ENCODE data around the gene NEB.
A peak's percentile ranks its signal among the peaks of the same experiment; 100 is the strongest.

The NEB gene

DNA sequence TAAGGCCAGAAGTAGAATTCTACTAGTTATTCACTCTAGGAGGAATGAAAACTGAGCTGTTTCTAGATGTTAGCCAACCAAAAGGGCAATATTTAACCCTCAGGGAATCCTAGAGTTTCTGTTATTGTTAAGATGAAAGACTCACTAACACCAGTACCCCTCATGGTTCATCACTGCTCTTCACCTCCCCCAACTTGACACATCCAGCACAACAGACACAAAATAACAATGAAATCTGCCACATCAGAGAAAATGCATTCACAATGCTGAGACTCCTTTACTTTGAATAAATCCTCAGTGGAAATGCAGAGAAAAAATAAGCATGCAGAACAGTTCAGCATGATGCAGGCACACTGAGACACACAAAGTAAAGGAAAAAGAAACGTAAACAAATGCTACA lies 213.3 kb downstream of the NEB start:
- Mint-ChIP-seq H3K4me1 (ENCODE audit: low read depth in 2 of 2) (no peaks in the 10 kb centered on the region), H3K27me3 (no peaks in the 10 kb centered on the region), H3K9me3 (no peaks in the 10 kb centered on the region), H3K36me3 (ENCODE audit: insufficient read depth) (no peaks in the 10 kb centered on the region), H3K27ac (no peak overlapping the region), H3K4me3 (no peak overlapping the region)
- ATAC-seq (replicated peaks) = no peak
- DNase-seq = no peak

DNA sequence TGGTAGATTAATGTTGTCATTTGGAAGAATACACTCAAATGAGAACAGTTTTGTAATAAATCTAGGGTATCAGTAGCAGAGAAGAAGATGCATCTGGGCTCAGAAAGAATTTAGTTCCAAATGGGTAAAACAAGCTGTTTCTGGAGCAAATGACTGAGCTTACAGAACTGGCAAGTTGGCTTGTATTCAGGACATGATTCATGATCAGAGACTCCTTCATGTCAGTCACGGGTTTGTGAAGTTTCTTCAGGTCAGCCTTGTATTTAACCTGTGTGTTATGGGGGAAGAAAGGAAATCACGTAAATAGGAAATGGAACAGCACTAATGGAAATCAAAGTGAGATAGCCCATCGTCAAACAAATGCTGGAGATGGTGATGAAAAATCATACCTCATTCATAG lies 215.5 kb downstream of the NEB start:
- DNase-seq (no peak), ATAC-seq (replicated peaks) (no peak)
- Mint-ChIP-seq H3K36me3 (ENCODE audit: insufficient read depth) (no peaks in the 10 kb centered on the region), H3K27ac (no peak overlapping the region), H3K4me1 (ENCODE audit: low read depth in 2 of 2) (no peaks in the 10 kb centered on the region), H3K9me3 (no peaks in the 10 kb centered on the region), H3K27me3 (no peaks in the 10 kb centered on the region), H3K4me3 (no peak overlapping the region)

DNA sequence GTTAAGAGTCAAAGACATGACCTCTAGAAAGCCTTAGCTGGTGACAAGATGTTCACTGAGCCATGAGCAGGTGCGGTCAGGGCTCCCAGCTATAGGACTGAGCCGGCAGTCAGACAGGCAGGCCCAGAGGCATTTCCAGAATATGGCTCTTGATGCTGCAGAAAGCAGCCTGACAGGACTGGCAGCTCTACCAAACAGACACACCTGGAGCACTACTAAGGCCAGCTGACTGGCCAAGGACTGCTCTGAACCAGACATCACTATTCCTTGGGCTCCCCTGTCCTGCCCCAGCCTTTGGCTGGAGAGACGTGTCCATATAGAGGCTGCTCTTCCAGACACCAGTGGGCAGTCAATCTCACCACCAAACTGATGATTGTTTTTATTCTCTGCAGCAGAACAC lies 225.8 kb downstream of the NEB start:
- H3K27ac Mint-ChIP-seq = no peak overlapping the region
- H3K4me1 Mint-ChIP-seq (ENCODE audit: low read depth in 2 of 2) = no peaks in the 10 kb centered on the region
- no peaks in the 10 kb centered on the region for H3K36me3 Mint-ChIP-seq (ENCODE audit: insufficient read depth)
- H3K4me3 Mint-ChIP-seq = no peak overlapping the region
- DNase-seq (no peak), ATAC-seq (replicated peaks) (no peak)
- H3K27me3 Mint-ChIP-seq = no peaks in the 10 kb centered on the region
- H3K9me3 Mint-ChIP-seq = no peaks in the 10 kb centered on the region

DNA sequence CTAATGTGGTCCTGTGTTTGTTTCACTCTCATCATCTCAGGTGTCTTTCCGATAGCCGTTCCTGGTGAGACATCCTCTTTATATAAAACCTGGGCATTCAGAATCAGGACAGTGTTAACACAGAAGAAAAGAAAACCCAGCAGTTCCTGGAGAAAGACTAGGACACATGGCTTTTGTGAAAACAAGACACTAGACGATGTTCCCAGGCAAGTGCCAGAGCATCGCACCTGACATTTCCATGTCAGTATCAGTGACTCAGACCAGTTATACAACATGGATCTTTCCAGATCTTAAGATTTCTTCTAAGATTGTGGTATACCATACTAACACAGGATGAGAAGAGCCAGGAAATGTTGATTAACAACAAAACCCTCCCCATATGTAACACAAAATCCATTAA lies 228.1 kb downstream of the NEB start:
- DNase-seq (no peak), ATAC-seq (replicated peaks) (no peak)
- H3K27ac Mint-ChIP-seq = no peak overlapping the region
- H3K36me3 Mint-ChIP-seq (ENCODE audit: insufficient read depth) = no peaks in the 10 kb centered on the region
- H3K27me3 Mint-ChIP-seq = no peaks in the 10 kb centered on the region
- H3K9me3 Mint-ChIP-seq = no peaks in the 10 kb centered on the region
- H3K4me1 Mint-ChIP-seq (ENCODE audit: low read depth in 2 of 2) = no peaks in the 10 kb centered on the region
- no peak overlapping the region for H3K4me3 Mint-ChIP-seq

DNA sequence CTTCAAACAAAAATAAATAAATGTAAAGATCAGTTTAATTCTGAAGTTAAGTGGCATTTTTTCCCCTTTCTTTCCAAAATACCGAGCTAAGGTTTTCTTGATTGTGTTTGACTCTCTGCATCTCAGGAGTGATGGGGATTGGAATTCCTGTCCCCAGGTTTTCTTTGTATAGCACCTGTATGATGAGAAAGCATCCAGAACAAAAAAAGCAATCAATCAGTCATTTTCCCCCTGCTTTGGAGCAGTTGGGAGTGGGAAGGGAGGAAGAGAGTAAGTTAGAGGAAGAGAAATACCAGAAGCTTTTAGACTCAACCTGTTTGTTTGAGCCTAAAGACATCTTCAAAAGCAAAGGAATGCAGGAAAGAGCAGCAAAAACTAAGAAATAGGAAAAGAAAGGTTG lies 236.1 kb downstream of the NEB start:
- Mint-ChIP-seq H3K27me3 (no peaks in the 10 kb centered on the region), H3K9me3 (no peaks in the 10 kb centered on the region), H3K36me3 (ENCODE audit: insufficient read depth) (no peaks in the 10 kb centered on the region), H3K4me3 (no peak overlapping the region), H3K4me1 (ENCODE audit: low read depth in 2 of 2) (no peaks in the 10 kb centered on the region), H3K27ac (no peak overlapping the region)
- no peak for ATAC-seq (replicated peaks)
- no peak for DNase-seq

DNA sequence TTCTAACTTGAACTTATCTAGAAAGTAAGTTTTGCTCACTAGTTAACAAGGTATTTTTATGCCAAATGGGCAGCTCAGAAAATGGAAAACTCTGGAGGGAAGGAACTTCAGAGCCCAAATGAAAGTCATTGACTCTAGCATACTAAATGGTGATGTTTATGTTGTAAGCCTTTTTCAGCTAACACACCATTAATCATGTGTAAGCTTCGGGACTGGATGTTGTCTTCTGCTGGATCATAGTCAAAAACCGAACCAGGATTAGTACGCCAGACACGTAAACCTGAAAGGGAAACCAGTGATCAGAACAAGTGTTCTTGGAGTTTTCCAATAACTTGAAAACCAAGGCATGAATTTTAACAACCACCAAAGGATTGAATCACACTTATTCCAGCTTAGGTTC lies 242.8 kb downstream of the NEB start:
- Mint-ChIP-seq H3K9me3 (no peaks in the 10 kb centered on the region), H3K4me1 (ENCODE audit: low read depth in 2 of 2) (no peaks in the 10 kb centered on the region), H3K36me3 (ENCODE audit: insufficient read depth) (no peaks in the 10 kb centered on the region), H3K27me3 (no peaks in the 10 kb centered on the region), H3K4me3 (no peak overlapping the region), H3K27ac (no peak overlapping the region)
- ATAC-seq (replicated peaks) (no peak), DNase-seq (no peak)

DNA sequence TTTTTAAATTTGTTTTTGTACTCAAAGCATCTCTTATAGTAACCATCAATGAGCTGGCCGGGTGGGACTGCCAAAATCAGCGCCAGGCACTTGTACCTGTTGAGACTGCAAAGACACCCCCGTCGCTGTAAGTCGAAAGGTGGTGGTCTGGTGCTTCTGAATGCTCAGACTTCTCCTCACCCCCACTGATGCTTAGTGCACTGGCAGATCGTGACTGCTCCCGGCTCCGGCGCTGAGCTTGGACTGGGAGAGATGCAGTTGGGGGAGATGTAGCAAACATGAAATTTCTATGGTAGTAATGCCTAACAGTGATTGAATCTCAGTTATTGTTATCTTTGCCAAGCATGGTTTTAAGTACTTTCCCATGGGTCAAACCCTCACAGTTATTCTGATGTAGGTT lies 244.0 kb downstream of the NEB start:
- Mint-ChIP-seq H3K4me3 (no peak overlapping the region), H3K27ac (no peak overlapping the region), H3K36me3 (ENCODE audit: insufficient read depth) (no peaks in the 10 kb centered on the region), H3K9me3 (no peaks in the 10 kb centered on the region), H3K4me1 (ENCODE audit: low read depth in 2 of 2) (no peaks in the 10 kb centered on the region), H3K27me3 (no peaks in the 10 kb centered on the region)
- no peak for ATAC-seq (replicated peaks)
- DNase-seq = no peak

DNA sequence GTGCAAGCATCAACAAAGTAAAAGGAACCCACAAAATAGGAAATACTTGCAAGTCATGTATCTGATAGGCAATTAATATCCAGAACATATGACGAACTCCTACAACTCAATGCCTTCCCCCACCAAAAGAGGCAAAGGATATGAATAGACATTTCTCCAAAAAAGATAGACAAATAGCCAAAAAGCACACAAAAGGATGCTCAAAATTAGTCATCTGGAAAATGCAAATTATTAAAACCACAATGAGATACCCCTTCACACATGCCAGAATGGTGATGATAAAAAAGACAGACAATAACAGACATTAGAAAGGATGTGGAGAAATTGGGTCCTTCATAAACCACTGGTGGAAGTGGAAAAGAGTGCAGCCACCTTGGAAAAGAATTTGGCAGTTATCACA lies 248.2 kb downstream of the NEB start:
- Mint-ChIP-seq H3K4me1 (ENCODE audit: low read depth in 2 of 2) (no peaks in the 10 kb centered on the region), H3K27me3 (no peaks in the 10 kb centered on the region), H3K4me3 (no peak overlapping the region), H3K27ac (no peak overlapping the region), H3K9me3 (no peaks in the 10 kb centered on the region), H3K36me3 (ENCODE audit: insufficient read depth) (no peaks in the 10 kb centered on the region)
- no peak for ATAC-seq (replicated peaks)
- DNase-seq = no peak

DNA sequence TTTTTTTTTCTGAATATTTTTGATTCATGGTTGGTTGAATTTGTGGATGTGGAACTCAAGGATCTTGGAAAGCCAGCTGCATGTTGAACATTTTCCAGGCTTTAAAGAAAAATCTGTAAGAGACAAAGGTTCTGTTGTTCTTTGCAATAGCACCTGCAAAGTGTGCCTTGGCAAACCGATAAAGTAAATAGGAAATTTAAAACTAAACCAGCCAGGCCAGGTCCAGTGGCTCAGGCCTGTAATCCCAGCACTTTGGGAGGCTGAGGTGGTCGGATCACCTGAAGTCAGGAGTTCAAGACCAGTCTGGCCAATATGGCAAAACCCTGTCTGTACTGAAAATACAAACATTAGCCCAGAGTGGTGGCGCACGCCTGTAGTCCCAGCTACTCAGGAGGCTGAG lies 250.2 kb downstream of the NEB start:
- Mint-ChIP-seq H3K9me3 (no peaks in the 10 kb centered on the region), H3K27ac (no peak overlapping the region), H3K36me3 (ENCODE audit: insufficient read depth) (no peaks in the 10 kb centered on the region), H3K4me1 (ENCODE audit: low read depth in 2 of 2) (no peaks in the 10 kb centered on the region), H3K27me3 (no peaks in the 10 kb centered on the region), H3K4me3 (no peak overlapping the region)
- ATAC-seq (replicated peaks) (no peak), DNase-seq (no peak)

DNA sequence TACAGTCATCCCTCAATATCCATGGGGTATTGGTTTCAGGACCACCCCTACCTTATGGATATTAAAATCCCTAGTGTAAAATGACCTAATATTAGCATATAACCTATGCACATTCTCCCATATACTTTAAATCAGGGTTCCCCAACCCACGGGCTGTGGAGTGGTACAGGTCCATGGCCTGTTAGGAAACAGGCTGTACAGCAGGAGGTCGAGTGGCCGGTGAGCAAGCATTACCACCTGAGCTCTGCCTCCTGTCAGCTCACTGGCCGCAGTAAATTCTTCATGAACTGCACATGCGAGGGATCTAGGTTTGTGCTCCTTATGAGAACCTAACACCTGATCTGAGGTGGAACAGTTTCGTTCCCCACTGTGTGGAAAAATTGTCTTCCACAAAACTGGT lies 250.7 kb downstream of the NEB start:
- Mint-ChIP-seq H3K4me1 (ENCODE audit: low read depth in 2 of 2) (no peaks in the 10 kb centered on the region), H3K9me3 (no peaks in the 10 kb centered on the region), H3K4me3 (no peak overlapping the region), H3K27ac (no peak overlapping the region), H3K27me3 (no peaks in the 10 kb centered on the region), H3K36me3 (ENCODE audit: insufficient read depth) (no peaks in the 10 kb centered on the region)
- ATAC-seq (replicated peaks) = no peak
- no peak for DNase-seq

DNA sequence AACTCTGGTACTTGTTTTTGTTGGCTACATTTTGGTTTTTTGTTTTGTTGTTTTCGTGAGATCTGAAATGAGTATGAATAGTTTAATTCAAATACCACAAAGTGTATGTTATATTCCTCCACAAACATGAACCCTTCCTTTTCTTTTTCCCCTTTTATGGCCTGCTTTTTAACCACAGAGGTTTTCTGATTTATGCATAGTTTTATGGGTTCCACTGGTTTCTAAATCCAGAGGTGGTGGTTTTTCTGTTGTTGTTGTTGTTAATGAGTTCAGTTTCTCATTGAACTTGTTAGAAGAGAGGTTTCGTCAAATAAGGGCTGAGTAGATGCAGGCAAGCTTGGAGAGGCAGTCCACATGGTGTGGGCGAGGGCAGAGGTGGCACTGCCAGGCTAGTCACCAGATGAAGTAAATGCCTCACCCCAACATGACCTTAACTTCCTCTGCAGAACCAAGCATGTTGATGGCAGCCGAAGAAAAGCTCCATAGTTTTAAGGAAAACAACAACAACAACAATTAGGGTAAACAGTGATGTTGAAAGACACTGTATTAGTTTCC lies 252.0 kb downstream of the NEB start:
- Mint-ChIP-seq H3K9me3 (no peaks in the 10 kb centered on the region), H3K27me3 (no peaks in the 10 kb centered on the region), H3K27ac (peak overlapping the region; percentile 23 to 32), H3K36me3 (ENCODE audit: insufficient read depth) (peaks cover 8% of the 10 kb centered on the region), H3K4me1 (ENCODE audit: low read depth in 2 of 2) (no peaks in the 10 kb centered on the region), H3K4me3 (no peak overlapping the region)
- no peak for ATAC-seq (replicated peaks)
- DNase-seq = no peak

DNA sequence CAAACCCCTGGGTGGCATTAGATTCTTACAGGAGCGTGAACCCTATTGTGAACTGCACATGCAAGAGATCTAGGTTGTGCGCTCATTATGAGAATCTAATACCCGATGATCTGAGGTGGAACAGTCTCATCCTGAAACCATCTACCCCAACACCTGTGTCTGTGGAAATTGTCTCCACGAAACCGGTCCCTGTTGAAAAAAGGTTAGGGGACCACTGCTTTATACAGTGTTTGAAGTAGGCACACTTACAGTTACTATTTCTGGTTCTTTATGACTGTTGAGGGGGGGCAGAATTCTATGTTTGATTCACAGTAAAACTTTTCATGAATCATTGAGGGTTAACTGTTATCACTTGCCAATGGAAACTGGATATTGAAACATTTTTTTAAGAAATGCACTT lies 252.5 kb downstream of the NEB start:
- H3K9me3 Mint-ChIP-seq = no peaks in the 10 kb centered on the region
- H3K4me3 Mint-ChIP-seq = no peak overlapping the region
- ATAC-seq (replicated peaks) (no peak), DNase-seq (no peak)
- H3K27me3 Mint-ChIP-seq = no peaks in the 10 kb centered on the region
- peak overlapping the region; percentile 23 to 32 for H3K27ac Mint-ChIP-seq
- no peaks in the 10 kb centered on the region for H3K4me1 Mint-ChIP-seq (ENCODE audit: low read depth in 2 of 2)
- H3K36me3 Mint-ChIP-seq (ENCODE audit: insufficient read depth) = peaks cover 9% of the 10 kb centered on the region

DNA sequence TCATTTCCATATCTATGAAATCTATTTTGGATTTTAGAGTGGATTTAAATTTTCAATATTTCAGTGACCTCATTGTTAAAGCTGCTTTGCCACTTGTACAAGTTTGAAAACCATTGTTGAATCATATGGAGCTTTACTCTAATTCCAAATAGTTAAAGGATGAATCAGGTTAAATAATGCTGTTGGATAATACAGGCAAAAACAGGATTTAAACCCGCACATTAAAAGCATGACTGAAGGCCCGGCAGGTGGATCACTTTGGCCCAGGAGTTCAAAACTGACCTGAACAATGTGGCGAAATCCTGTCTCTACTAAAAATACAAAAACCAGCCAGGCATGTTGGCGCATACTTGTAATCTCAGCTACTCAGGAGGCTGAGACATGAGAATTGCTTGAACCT lies 256.3 kb downstream of the NEB start:
- no peak overlapping the region for H3K4me3 Mint-ChIP-seq
- no peak overlapping the region for H3K27ac Mint-ChIP-seq
- H3K9me3 Mint-ChIP-seq = no peaks in the 10 kb centered on the region
- ATAC-seq (replicated peaks) (no peak), DNase-seq (no peak)
- no peaks in the 10 kb centered on the region for H3K4me1 Mint-ChIP-seq (ENCODE audit: low read depth in 2 of 2)
- H3K27me3 Mint-ChIP-seq = no peaks in the 10 kb centered on the region
- peaks cover 42% of the 10 kb centered on the region for H3K36me3 Mint-ChIP-seq (ENCODE audit: insufficient read depth)

DNA sequence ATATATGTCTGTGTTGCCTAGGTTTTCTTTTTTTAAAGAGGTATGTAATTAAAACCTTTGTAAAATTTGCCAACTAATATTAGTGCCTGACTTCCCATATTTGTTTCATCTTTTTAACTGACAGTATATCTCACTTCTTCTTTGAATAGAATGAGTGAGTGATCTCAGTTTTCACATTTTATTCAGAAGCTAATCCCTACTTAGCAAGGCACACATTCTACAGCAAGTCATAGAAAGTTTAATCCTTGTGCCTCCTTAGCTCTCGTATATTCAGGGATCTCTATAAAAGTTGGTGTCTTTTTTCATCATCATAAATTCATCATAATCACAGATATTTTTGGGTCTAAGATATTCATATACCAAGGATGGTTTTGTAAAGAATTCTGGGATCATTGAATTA lies 258.0 kb downstream of the NEB start:
- Mint-ChIP-seq H3K27me3 (no peaks in the 10 kb centered on the region), H3K36me3 (ENCODE audit: insufficient read depth) (peaks cover 58% of the 10 kb centered on the region), H3K27ac (no peak overlapping the region), H3K9me3 (no peaks in the 10 kb centered on the region), H3K4me3 (no peak overlapping the region), H3K4me1 (ENCODE audit: low read depth in 2 of 2) (peaks cover 2 to 9% of the 10 kb centered on the region in 2 donors)
- ATAC-seq (replicated peaks) (no peak), DNase-seq (no peak)

DNA sequence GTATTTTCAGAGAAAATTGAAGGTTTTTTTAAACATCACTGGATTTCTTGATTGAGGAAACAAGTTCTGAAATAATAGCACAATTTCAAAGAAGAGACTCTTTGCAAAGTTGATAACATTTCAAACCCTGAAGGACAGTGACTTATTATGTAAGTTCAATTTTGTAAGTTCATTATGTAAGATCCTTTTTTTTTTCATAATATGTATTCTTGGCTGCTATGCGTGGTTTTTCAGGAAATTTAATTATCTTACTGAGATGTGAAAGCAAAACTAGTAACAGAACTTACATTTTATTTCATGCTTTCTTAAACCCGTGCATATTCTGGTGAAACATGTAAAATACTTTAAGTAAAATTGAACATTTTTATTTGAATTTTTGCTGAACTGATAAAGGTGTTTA lies 259.2 kb downstream of the NEB start:
- no peak overlapping the region for H3K27ac Mint-ChIP-seq
- ATAC-seq (replicated peaks) = no peak

More for the DNA sequence above, 259.2 kb downstream of the NEB start:
- Mint-ChIP-seq H3K27me3 (no peaks in the 10 kb centered on the region), H3K4me3 (no peak overlapping the region), H3K36me3 (ENCODE audit: insufficient read depth) (peaks cover 71% of the 10 kb centered on the region), H3K4me1 (ENCODE audit: low read depth in 2 of 2) (peaks cover 2 to 11% of the 10 kb centered on the region in 2 donors), H3K9me3 (no peaks in the 10 kb centered on the region)
- no peak for DNase-seq

All from effector memory CD8-positive, alpha-beta T cell (primary cell).